B cell (primary cell): Measurements from ENCODE around the gene ARL17B.
"Not testable (repeated sequence)": the region's sequence is repeated elsewhere in the genome, so short reads cannot be mapped to it uniquely, and the experiment has no call there.

Experiments used
- CTCF ChIP-seq: fragments of 200-600 bp; IDR thresholded peaks from one replicate; pipeline ENCODE4 v1.8.0; 2022; ENCODE audit warnings: antibody characterized with exemption, mild to moderate bottlenecking
- EZH2 ChIP-seq: IDR thresholded peaks from 2 replicates; pipeline ENCODE4 v1.6.1; 2012; ENCODE audit warnings: borderline replicate concordance, low read depth, mild to moderate bottlenecking, moderate library complexity, low read length; ENCODE audit not compliant: insufficient read depth, poor library complexity, severe bottlenecking

- TF ChIP-seq CTCF, EZH2: not testable (repeated sequence)
Measured at GRCh38 chr17:46361755-46362154, at the start of gene ARL17B.
